Daoy (cell line): ENCODE results near the gene PPEF1. TPM values are rescaled to one million over a fixed set of nuclear protein-coding genes. Genes with fewer than 3 reads are reported as not detected.

Experiments used
- DNase-seq: peaks from one replicate; pipeline ENCODE4 v3.0.0-alpha.2; 2015; ENCODE audit warnings: low read depth
- total RNA-seq: library from RNA; depleted of rRNA; stranded (reverse); fragments of >200 nt; shearing (Covaris generic); gene quantifications from 2 replicates; pipeline ENCODE4 v1.2.3, GENCODE V29; 2014; rRNA removed

PPEF1 gene, protein sequence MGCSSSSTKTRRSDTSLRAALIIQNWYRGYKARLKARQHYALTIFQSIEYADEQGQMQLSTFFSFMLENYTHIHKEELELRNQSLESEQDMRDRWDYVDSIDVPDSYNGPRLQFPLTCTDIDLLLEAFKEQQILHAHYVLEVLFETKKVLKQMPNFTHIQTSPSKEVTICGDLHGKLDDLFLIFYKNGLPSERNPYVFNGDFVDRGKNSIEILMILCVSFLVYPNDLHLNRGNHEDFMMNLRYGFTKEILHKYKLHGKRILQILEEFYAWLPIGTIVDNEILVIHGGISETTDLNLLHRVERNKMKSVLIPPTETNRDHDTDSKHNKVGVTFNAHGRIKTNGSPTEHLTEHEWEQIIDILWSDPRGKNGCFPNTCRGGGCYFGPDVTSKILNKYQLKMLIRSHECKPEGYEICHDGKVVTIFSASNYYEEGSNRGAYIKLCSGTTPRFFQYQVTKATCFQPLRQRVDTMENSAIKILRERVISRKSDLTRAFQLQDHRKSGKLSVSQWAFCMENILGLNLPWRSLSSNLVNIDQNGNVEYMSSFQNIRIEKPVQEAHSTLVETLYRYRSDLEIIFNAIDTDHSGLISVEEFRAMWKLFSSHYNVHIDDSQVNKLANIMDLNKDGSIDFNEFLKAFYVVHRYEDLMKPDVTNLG
- total RNA-seq = 0.03 and 0.80 TPM in 2 replicates

- no peak for DNase-seq
Observed at GRCh38 chrX:18707426-18708049, at the start of gene PPEF1. Gene PPEF1, plus strand, starts transcription at chrX:18707645. Its CDS starts 136 bp downstream, at chrX:18707781.

- DNase-seq = no peak
Observed at GRCh38 chrX:18661273-18661672, 46.2 kb upstream of the PPEF1 start.

DNA sequence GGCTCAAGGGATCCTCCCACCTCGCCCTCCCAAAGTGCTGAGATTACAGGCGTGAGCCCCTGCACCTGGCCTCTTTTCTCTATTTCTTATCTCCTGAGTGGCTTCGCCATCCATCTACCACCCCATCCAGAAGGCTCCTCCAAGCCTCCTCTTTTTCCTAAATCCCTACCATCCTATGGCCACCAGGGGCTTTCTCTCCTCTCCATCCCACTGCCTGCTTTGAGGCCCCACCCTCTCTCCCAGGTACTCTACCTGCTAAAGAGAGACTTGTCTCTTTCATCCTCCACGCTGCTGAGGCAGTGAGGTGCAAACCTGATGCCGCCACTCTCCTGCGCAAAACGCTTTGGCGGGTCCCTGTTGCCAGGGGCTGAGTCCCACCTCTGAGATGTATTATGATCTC, 42.5 kb upstream of the PPEF1 start:
- no peak for DNase-seq

DNA sequence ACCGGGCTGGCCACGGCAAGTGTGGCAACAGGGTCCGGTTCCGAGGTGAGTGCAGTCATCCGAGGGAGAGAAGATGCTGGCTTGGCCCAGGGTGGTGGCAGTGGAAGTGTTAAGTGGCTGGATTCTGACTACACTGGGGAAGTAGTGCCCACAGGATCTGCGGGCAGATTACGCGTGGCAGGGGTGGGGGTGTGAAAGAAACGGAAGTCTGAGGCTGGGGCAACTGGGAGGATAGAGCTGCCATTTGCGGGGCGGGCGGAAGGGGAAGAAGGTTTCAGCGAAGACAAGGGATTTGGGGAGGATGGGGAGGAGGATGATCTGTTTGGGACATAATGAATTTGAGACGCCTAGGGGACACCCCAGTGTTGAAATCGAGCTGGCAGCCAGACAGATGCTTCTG, 40.8 kb upstream of the PPEF1 start:
- no peak for DNase-seq

GRCh38 chrX:18668071-18668835, 39.2 kb upstream of the PPEF1 start:
- no peak for DNase-seq

- DNase-seq = no peak
Observed at GRCh38 chrX:18672008-18672407, 35.4 kb upstream of the PPEF1 start, which contains the start of gene RS1. Gene RS1, minus strand, starts transcription at chrX:18672108. Its CDS starts 40 bp downstream, at chrX:18672068.

DNA sequence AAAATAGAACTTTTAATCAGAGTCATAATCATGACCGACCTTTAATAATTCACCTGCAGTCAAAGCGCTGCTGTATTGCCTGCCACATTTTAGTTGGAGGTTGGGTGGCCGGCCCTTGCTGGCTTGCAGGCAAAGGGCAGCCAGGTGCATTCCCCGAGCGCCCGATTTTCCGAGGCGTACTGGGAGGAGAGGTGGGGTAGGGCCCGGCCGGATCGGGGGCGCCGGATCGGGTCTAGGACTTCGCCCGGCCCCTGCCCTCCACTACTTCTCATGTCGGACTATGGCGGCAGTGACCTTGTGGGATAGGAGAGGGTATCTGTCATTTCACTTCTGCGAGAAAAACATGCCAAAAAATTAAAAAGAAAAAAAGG, 33.0 kb upstream of the PPEF1 start:
- DNase-seq = no peak

- peak; percentile 62 for DNase-seq
Observed at GRCh38 chrX:18674788-18675735, 32.4 kb upstream of the PPEF1 start.

DNA sequence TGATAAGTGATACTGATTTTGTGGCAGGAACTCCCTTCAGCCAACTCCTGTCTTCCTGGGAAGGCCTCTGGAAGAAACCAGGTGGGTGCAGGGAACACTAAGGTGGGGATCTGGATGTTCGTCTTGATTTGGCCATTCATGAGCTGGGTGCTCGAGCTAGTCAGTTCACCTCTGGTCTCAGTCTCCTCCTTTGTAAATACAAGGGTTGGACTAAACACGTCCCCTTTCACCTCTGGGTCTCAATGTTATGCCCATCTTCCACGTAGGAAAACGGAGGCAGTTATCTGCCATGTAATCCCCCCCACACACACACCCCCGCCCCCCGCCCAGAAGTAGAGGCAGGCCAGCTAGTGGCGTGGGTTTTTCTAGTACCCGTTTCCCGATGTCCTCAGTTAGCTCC, 31.4 kb upstream of the PPEF1 start:
- DNase-seq = no peak

DNA sequence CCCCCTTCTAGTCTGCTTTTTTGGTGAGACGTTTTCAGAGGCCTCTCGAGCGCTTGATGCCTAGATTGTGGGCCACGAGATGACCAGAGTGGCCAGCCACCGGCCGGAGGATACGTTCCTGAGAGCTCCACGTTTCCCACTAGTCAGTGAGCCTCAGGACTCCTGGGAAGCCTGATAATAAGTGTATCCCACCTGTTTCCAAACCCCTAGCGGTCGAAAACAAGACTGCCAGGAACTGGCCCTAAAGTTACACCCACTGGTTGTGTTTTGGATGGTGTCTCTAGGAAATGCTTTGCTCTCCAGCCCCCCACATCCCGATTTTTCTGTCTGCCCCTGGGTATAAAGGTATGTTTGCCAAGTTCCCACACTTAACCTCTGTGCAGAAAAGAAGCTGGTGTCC, 31.0 kb upstream of the PPEF1 start:
- no peak for DNase-seq

DNA sequence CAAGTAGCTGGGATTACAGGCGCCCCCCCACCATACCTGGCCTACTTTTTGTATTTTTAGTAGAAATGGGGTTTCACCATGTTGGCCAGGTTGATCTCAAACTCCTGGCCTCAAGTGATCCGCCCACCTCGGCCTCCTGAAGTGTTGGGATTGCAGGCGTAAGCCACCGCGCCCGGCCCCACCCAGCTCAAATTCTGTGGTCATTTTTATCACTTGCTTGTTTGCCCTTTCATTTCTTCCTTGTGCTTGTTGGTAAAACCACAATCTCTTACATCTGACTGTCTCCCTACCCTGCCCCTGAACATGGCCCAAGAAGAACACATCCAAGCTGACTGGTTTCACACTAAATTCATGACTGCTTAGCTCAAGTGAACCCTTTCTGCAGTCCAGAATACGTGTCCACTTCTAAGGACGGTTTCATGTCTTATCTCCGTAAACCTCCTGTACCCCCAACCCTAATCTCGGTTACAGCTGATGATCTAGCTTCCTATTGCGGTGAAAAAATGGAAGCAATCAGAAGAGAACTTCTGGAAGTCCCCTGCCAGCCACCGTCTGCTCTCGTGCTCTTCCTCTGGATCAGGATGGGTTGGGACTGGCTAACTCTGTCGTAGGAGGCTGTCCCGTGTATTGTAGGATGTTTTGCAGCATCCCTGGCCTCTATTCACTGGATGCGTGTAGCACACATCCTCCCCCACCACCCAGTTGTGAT, 30.1 kb upstream of the PPEF1 start:
- peak; percentile 4 for DNase-seq

- DNase-seq = no peak
Observed at GRCh38 chrX:18681996-18682395, 25.4 kb upstream of the PPEF1 start.

DNA sequence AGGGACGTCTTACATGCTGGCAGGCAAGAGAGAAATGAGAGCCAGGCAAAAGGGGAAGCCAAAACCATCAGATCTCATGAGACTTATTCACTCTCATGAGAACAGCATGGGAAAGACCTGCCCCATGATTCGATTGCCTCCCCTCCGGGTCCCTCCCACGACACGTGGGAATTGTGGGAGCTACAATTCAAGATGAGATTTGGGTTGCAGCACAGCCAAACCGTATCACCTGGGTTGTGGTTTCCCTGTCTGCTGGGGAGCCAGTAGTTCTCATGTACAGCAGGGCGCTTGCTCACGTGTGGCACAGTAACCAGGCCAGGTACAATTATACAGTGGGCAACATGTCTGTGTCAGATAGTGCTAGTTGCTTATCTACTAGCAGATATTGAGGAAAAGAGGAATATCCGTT, 24.5 kb upstream of the PPEF1 start:
- DNase-seq = no peak

GRCh38 chrX:18687856-18688495, 19.5 kb upstream of the PPEF1 start:
- DNase-seq = no peak

DNA sequence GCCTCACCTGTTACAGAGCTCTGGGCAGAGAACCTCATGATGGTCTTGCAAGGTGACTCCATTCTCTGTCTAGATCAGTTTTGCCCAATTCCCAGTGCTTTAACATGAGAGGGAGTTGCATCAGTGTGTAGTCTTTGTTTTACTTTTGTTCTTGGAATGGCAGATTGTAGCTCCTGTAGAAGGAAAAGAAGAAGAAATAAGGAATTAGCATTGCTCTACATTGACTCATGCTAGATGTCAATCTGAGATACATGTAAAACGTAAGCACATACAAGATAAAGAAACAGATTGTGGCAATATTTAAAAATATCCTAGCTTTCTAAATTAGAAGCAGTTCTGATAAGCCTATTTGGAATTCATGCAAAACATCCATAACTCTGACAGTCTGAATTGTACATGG, 16.0 kb upstream of the PPEF1 start:
- no peak for DNase-seq

GRCh38 chrX:18692541-18692940, 14.9 kb upstream of the PPEF1 start:
- no peak for DNase-seq

GRCh38 chrX:18696653-18697052, 10.8 kb upstream of the PPEF1 start:
- no peak for DNase-seq

GRCh38 chrX:18698737-18699650, 8.5 kb upstream of the PPEF1 start:
- DNase-seq = no peak
